Fibroblast of peridontal ligament (primary cell): ENCODE measurements around the gene TKT.

Experiments used
- DNase-seq: peaks from one replicate; pipeline ENCODE4 v3.0.0-alpha.2; 2010; ENCODE audit errors: extremely low read depth

TKT gene

DNA sequence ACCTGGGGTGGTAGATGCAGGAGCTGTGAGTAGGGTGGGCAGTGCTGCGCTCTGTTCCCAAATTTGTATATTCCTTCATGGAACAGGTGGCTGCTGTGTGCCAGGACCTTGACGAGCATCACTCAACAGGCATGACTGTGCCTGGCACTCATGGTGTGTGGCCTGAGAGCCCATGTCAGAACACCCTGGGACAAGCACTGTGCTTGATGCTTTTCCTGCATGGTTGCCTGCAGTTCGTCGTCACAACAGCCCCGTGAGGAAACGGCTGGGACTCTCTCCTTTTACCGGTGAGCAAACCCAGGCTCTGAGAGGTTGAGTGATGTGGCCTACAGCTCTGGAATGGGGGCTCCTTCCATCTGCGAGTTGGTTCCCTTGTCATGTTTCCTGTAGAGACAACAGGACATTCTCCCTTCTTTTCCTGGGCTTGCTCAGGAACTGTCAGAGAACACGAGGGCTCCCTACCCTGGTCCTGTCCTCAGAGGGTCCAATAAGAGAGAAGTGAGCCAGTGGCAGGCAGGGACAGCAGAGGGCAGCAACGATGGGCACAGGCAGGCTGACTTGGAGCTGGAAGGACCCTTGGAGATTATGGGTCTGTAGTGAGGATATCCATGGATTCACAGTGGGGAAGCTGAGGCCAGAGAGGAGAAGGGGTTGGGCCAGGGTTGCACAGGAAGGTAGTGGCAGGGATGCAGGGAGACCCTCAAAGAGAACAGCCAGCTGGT, 57.4 kb downstream of the TKT start:
- DNase-seq = no peak

DNA sequence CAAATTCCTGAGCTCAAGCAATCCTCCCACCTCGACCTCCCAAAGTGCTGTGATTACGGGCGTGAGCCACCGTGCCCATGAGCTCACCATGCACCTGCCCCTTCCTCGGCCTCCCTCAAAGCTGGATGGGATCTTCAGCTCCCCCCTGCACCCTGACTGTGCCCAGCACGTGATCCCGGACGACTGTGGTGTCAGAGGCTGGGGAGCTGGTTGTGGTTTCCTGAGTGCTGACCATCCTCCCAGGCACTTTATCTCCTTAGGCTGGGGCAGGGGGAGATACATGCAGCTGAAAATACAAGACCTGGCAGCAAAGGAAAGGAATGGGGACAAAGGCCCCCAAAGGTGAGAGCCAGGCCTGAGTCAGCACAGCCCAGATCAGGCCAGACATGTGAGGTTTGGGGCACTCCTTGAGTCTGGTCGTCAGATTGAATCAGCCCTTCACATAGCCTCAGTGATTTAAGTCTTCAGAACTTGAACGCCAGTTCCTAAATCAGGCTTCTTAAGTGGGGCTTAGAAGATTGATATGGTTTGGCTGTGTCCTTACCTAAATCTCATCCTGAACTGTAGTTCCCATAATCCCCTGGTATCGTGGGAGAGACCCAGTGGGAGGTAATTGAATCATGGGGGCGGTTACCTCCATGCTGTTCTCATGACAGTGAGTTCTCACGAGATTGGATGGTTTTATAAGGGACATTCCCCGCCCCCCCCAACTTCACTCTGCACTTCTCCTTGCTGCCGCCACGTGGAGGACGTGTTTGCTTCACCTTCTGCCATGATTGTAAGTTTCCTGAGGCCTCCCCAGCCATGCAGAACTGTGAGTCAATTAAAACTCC, 59.0 kb downstream of the TKT start:
- peak; percentile 21 for DNase-seq

- DNase-seq = no peak
These were observed 59.9 kb downstream of the TKT start for GRCh38 chr3:53195602-53196574.

- DNase-seq = no peak
These were observed 60.8 kb downstream of the TKT start for GRCh38 chr3:53195066-53195450.

GRCh38 chr3:53194210-53195065, 61.4 kb downstream of the TKT start:
- peak; percentile 29 for DNase-seq

- DNase-seq = no peak
These were observed 62.2 kb downstream of the TKT start for GRCh38 chr3:53193466-53194209.

DNA sequence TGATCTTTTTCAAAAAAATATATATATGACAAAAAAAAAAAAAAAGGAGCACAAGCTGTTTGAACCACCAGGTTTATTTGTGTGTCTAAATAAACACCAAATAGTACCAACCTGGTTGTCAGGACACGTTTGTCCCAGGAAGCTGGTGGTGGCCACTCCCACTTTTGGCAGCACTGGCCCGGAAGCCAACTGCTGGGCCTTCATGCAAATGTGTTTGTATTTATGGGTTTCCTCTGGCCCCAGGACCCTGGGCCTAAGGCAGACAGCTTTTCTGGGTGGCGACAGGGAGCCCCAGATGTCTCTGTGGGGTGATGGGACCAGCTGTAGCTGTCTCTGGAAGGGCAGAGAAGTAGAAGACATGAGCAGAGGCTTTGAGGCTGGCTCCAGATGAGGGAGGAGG, 63.2 kb downstream of the TKT start:
- DNase-seq = no peak

GRCh38 chr3:53191836-53192480, 63.9 kb downstream of the TKT start:
- DNase-seq = no peak

- DNase-seq = no peak
These were observed 65.2 kb downstream of the TKT start for GRCh38 chr3:53190659-53191058.

DNA sequence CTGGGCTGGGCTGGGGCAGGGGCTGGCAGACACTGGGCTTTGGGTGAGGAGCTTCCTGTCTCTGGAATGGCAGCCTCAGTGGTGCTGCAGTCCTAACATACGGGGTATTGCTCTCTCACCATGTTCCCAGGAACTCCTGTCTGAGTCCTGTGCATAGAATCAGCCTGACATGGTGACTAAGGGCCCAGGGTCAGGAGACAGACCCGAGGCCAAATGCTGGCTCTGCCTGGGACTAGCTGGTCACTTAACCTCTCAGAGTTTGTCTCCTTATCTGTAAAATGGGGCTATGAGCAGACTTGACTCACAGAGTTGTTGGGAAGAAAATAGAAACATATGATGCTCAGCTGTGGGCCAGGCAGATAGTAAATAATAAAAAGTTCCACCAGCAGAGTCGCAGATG, 66.5 kb downstream of the TKT start:
- DNase-seq = no peak

GRCh38 chr3:53188720-53189119, 67.1 kb downstream of the TKT start:
- no peak for DNase-seq

DNA sequence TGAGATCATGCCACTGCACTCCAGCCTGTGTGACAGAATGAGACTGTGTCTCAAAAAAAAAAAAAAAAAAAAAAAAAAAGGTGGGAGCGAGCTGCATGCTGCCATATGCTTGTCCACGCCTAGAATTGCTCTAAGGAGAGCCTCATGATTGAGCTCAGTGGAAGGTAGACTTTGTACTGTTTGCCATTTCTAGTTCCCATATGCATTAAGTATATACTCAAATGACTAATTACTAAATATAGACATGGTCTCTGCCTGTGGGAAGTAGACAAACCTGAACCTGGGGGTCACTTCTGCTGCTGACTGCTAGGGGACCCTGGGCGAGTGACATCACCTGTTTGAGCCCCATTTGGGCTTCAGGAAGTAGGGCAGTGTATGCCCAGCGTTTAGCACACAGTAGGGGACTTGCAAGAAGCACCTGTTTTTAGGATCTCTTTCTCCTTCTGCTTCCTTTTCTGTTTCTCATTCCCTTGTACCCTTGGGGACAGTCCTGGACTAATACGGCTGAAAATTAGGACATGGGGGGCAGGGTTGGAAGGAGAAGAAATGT, 67.6 kb downstream of the TKT start:
- DNase-seq = no peak

DNA sequence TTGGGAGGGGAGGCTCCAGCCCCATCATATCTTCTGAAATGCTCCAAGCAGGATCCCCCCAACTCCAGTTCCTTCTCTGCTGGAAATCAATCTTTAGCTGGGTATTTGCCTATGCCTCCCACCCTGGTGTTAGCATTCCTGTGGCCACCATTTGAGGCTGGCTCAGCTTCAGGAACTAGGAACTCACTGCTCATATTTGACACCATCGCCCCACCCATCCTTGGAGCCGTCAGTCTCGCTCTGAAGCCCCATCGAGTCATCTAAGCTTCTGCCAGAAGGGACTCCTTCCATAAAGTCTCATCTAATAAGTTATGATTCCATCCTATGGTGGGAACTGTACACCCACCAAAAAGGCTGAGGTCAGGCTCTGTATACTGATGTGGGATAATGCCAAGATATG, 68.4 kb downstream of the TKT start:
- peak; percentile 48 for DNase-seq

DNA sequence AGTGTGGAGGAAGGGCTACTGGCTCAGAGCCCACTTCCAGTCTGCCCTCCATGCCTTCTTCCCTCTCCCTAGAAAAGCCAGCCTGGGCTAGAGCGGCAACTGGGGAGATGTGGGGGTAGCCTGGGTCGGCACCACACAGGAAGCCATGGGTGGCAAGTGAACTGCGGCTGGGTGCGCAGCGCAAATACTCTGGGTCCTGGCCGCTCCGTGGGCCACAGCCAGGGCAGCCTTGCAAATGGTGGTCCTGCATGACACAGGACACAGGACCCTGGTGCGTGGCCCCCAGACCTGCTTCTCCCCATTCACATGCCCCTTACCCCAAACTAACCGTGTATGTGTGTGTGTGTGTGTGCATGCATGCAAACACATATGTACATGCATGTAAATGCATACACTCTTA, 69.1 kb downstream of the TKT start:
- no peak for DNase-seq

GRCh38 chr3:53185761-53186465, 69.9 kb downstream of the TKT start:
- no peak for DNase-seq

- DNase-seq = no peak
These were observed 71.1 kb downstream of the TKT start for GRCh38 chr3:53184701-53185100.

GRCh38 chr3:53183514-53183913, 72.3 kb downstream of the TKT start:
- DNase-seq = no peak

DNA sequence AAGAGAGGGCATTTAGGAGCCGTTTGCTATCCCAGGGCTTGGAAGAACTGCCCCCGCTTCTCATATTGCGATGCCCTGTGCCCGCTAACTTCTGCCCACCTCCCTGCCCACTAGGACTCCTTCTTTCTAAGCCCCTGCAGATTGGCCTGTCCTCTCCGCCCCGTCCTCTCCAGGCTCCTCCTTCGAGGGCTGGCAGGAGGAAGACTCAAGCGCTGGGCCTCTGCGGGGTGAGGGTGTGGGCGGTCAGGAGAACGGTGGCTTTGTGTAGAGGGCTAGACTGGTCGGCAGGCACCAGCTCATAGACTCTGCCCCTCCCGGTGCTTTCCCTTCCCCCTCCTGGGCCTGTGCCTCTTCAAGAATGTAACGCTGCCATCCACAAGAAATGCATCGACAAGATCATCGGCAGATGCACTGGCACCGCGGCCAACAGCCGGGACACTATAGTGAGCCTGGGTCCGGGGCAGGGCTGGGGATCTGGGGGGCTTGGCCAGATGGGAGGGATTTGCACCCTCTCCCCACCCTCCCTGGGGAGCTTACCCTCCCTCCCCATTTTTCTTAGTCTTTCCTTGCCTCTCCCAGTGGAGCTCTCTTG, 73.0 kb downstream of the TKT start:
- DNase-seq = no peak

- DNase-seq = no peak
These were observed 74.3 kb downstream of the TKT start for GRCh38 chr3:53181528-53181927.
